CD4-positive, alpha-beta T cell treated with Interleukin-12 subunit alpha and Interleukin-12 subunit beta, for 1 hour (primary cell): ENCODE measurements around the gene HHEX.
"Not testable (repeated sequence)": the region's sequence is repeated elsewhere in the genome, so short reads cannot be mapped to it uniquely, and the experiment has no call there.

Source experiments
- DNase-seq: peaks from one replicate; pipeline ENCODE4 v3.0.0-alpha.2; 2020

The HHEX gene

DNA sequence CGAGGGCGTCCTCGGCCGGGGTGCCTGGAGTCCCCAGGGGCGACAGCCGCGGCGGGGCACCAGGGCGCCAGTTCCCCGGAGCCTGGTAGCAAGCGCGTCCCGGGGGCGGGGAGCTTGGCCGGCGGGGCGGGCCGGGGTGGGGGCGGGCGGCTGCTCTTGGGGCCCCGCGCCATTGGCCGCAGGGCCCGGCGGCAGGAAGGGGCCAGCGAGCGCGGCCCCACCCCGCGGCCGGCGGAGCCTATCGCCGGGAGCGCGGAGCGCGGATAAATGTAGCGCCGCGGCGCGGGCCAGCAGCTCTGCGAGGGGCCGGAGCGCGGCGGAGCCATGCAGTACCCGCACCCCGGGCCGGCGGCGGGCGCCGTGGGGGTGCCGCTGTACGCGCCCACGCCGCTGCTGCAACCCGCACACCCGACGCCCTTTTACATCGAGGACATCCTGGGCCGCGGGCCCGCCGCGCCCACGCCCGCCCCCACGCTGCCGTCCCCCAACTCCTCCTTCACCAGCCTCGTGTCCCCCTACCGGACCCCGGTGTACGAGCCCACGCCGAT lies at the start of gene HHEX:
TSS of gene HHEX (plus strand) at position 293 of the 548 bp plus-strand sequence. CDS start at position 325, 32 bp downstream.
- DNase-seq, result peak; percentile 44

GRCh38 chr10:92640107-92640506 lies 49.6 kb upstream of the HHEX start:
- no peak for DNase-seq

- no peak for DNase-seq
These were observed 48.3 kb upstream of the HHEX start for GRCh38 chr10:92641492-92641891.

DNA sequence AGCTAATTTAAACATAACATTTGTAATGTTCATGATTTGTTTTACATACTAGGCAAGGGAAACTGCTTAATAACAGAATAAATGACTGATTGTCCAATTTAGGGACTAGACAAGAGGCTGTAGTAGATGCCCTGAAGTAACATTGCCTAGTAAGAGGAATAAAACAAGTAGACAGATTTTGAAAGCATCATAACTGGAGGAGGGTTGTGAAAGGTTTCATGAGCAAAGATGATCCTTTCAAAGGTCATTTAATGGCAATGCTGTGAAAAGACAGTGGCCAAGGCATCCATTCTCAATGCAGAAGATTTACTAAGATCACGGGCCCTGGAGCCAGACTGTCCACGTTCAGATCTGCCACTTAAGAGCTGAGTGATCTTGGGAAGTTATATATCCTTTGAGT lies 44.8 kb upstream of the HHEX start:
- DNase-seq, result no peak

GRCh38 chr10:92650864-92651263 lies 38.9 kb upstream of the HHEX start:
- DNase-seq, result not testable (repeated sequence)

GRCh38 chr10:92655426-92655825 lies 34.3 kb upstream of the HHEX start:
- no peak for DNase-seq

DNA sequence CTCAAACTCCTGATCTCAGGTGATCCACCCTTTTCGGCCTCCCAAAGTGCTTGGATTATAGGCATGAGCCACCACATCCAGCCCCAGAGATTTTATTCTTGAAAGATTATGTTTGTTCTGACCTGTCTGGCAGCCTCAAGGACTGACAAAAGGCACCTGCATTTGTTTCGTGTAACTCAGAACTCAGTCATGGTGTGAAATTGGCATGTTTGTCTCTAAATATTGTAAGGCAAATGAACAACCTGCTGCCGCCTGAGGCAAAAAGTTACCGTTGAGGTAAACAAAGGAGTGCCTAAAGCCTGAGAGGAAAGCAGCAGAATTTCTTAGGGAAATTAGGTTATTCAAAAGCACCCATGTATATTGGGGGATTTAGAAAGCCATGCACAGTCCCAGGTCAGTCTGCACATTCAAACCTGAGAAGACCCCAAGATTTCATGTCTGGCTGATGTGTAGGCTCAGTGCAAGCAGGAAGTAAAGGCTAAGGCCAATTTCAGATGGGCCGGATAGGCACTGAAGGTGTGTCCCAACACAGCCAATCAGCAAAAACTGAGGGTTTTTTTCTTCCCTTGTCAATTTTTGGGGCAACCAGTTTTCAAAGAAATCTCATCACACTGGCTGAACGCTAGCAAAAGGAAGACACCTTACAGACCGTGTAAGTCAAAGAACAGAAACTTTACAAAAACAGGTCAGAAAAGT lies 33.3 kb upstream of the HHEX start:
- DNase-seq, result no peak

GRCh38 chr10:92657024-92657423 lies 32.7 kb upstream of the HHEX start:
- no peak for DNase-seq

DNA sequence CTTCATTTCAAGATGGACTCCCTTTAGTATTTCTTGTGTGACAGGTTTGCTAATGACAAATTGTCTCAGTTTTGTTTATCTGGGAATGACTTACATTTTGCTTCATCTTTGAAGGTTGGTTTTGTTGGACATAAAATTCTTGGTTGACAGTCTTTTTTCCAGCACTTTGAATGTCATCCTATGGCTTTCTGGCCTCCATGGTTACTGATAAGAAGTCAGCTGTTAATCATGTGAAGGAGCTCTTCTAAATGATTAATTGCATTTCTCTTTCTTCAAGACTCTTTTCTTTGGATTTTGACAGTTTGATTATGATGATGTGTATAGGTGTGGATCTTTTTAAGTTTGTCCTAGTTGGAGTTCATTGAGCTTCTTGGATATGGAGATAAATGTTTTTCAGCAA lies 26.9 kb upstream of the HHEX start:
- DNase-seq, result no peak

GRCh38 chr10:92664322-92664721 lies 25.4 kb upstream of the HHEX start:
- DNase-seq, result no peak

DNA sequence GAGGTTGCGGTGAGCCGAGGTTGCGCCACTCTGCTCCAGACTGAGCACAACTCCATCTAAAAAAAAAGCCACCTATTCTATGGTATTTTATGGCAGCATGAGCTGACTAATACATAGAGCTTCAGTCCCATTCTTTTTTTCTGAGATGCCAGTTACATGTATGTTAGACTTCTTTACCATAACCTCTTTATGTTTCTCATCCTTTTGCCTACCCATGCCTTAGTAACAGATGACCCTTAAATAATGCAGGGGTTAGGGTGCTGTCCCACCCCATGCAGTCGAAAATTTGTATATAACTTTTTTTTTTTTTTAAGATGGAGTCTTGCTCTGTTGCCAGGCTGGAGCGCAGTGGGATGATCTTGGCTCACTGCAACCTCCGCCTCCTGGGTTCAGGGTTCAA lies 22.7 kb upstream of the HHEX start:
- DNase-seq, result no peak

- DNase-seq, result no peak
These were observed 12.0 kb upstream of the HHEX start for GRCh38 chr10:92677708-92678107.

- no peak for DNase-seq
These were observed 11.5 kb upstream of the HHEX start for GRCh38 chr10:92678206-92678605.

DNA sequence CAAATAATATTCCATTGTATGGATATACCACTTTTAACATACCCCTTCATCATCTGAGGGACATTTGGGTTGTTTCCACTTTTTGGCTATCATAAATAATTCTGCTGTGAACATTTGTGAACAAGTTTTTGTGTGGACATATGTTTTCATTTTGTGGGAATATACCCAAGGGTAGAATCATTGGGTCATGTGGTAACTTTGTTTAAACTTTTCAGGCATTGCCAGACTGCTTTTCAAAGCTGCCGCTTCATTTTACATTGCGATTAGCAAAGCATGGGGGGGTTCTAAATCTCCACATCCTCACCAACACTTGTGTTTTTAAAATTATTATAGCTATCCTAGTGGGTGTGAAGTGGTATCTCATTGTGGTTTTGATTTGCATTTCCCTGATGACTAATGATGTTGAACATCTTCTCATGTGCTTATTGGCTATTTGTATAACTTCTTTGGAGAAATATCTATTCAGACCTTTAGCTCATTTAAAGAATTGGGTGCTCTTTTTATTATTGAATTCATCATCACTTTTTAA lies 8.4 kb upstream of the HHEX start:
- DNase-seq, result no peak

DNA sequence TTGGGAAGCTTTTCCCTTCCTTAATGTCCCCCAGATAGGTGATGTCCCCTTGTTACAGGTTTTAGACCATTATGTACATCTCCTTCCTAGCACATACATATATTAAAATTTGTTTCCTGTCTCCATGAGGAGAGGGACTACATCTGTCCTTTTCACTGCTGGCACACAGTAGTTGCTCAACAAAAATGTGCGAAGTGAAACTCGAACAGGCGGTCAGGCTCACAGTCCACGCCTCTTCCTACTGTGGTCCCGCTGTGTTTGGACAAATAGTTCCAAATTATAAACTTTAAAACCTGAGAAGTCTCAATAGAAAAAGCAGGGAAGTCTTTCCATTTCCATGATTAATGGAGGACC lies 1.2 kb upstream of the HHEX start:
- DNase-seq, result no peak

DNA sequence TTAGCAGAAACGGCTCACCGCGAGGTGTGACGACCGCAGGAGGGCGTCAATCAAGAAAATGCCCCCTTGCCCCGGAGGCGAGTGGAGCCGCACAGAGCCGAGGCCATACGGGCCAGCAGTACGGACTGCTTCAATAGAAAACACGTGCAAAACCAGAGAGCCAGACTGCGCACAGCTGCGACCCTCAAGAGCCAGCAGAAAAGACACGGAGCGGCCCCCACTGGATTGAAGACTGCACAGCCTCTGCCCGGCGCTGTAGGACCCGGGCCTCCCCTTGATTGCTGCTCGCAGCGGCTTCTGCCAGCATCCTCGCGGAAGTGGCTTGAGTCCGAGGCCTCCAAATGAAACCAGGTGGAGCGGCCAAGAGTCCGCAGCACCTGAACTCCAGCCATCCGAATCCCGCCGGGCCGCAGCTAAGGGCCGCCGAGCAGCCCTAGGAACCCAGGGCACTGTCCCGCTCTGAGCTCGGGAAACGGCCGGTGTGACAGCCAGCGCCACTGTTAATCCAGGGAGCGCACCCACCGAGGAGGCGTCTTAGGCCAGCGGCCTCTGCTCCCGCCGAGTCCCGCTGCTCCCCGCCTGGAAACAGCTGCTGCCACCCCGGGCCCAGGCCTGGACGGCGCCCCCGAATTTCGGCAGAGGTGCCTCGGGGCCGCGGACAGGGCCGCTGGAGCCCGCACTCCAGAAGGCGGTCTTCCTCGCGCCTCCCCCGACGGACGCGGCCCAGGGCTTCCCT lies 660 bp upstream of the HHEX start:
- DNase-seq, result no peak

DNA sequence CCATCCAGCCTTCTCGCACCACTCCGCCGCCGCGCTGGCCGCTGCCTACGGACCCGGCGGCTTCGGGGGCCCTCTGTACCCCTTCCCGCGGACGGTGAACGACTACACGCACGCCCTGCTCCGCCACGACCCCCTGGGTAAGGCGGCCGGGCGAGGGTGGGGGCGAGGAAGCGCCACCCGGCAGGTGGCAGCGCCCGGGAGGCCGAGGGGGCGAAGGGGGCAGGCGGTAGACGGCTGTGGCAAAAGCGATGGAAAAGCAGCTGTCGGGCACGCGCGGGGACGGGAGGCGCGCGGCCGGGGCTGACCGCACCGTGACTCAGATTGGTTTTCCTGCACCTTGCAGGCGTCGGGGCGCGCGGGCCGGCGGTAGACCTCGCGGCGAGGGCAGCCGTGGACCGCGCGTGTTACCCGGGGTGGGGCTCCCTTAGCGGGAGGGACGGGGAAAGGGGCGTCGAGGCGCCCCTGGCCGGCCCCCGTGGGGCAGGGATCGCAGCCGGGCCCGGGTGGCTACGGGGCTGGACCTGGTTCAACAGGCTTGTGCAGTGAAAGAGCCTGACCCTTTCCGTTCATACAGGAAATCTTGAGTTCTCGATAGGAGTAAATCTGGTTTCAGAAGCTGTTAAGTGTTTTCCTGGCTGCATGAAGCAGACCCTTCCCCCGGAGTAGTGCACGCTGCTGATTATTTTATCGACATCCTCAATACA lies 608 bp downstream of the HHEX start:
- DNase-seq, result peak; percentile 59

- DNase-seq, result no peak
These were observed 1.3 kb downstream of the HHEX start for GRCh38 chr10:92690915-92691590.

DNA sequence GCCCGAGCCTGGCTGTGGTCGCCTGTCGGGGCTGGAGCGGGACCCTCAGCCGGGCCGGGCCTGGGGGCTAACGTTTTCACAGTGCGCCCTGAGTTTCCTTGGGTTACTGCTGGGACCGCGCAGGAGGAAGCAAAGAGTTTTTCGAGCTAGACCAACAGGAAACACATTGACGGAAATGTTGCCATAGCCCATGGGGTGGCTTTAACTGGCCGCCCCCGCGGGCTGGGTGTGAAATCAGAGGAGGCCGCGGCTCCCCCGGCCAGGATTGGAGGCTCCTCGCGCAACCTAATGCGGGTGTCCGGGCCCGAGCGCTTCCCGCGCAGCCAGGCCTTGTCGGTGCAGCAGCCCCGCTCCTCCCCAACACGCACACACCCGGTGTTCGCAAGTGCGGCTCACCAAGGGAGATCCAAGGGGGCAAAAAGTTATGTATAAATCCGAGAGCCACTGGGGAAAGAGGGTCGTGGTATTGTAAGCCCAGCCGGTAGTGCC lies 1.9 kb downstream of the HHEX start:
- DNase-seq, result peak; percentile 15

DNA sequence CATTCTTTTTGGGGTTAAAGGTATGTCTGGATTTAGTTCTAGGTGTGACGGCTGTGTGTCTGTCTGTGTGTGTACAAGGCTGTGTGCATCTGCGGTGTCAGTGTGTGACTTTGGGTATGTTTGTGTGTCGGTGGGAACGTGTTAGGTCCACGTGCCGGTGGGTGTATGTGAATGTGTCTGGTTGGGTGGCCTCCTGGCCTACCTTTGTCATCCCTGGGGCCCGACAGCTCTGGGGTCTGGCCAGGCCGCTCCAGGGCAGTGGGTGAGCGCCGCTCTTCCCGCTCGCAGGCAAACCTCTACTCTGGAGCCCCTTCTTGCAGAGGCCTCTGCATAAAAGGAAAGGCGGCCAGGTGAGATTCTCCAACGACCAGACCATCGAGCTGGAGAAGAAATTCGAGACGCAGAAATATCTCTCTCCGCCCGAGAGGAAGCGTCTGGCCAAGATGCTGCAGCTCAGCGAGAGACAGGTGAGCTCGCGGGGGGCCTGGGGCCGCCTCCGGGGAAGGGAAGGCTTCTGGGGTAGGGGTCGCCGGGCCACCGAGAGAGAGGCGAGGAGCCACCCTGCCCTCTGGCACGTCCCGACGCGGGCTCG lies 2.4 kb downstream of the HHEX start:
- no peak for DNase-seq

DNA sequence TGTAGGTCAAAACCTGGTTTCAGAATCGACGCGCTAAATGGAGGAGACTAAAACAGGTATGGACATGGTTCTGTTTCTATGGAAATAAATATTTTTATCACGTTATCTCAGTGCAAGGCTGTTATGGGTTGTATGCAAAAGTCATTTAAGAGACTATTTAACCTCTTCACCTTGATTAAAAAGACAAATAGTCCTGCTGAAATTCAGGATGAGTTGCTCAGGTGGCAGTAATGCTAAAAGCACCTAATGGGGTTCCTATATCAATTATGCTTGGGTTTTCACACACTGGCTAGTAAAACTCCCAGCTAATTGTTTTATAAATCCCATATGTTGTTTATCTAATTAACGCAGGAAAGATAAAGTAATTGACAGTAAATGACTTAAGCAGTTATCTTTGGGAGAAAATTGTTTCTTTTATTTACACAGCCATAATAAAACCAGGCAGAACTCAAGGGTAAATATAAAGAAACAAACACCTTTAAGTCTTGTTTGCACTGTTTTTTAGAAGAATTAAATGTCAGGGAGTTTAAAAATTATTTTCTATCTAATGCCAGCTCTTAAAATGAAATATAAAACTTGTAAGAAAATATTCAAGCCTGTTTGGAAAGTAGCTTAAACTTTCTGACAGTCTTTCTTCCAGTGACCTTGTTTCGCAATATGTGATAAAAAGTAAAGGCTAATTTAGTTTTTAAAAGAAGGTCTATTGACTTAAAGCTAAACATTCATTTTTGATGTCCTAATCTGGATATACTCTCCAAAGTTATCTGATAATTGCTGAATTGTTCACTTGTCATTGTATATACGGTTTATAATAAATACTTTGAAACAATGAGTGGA lies 3.2 kb downstream of the HHEX start:
- DNase-seq, result no peak
